Smooth muscle cell (in vitro differentiated cells): ENCODE data around the gene ABCC6. TPM values are rescaled to one million over a fixed set of nuclear protein-coding genes. Genes with fewer than 3 reads are reported as not detected.

Source experiments
- DNase-seq: peaks from one replicate; lab custom pipeline; 2025; ENCODE audit not compliant: unreplicated experiment; lab: John Stamatoyannopoulos, UW
- H2AFZ ChIP-seq: fragments of 200-600 bp; sonication (generic); 2 replicates; pipeline ENCODE4 v1.6.0; 2016; ENCODE audit warnings: antibody characterized with exemption, low read depth, mild to moderate bottlenecking
- H3F3A ChIP-seq: fragments of 200-600 bp; sonication (generic); 2 replicates; pipeline ENCODE4 v1.6.0; 2017; ENCODE audit warnings: antibody characterized with exemption, low read depth
- H3K27ac ChIP-seq: fragments of 200-600 bp; sonication (generic); 2 replicates; pipeline ENCODE4 v1.5.1; 2016; ENCODE audit warnings: low read depth, mild to moderate bottlenecking
- H3K27me3 ChIP-seq: fragments of 200-600 bp; sonication (generic); 2 replicates; pipeline ENCODE4 v1.6.1; 2016; ENCODE audit warnings: low read depth, mild to moderate bottlenecking
- H3K36me3 ChIP-seq: fragments of 200-600 bp; sonication (generic); 2 replicates; pipeline ENCODE4 v1.5.1; 2016; ENCODE audit warnings: low read depth
- H3K4me1 ChIP-seq: fragments of 200-600 bp; sonication (generic); 2 replicates; pipeline ENCODE4 v1.5.1; 2016; ENCODE audit warnings: low read depth
- H3K4me2 ChIP-seq: fragments of 200-600 bp; sonication (generic); 2 replicates; pipeline ENCODE4 v1.6.0; 2016; ENCODE audit warnings: mild to moderate bottlenecking
- H3K4me3 ChIP-seq: fragments of 200-600 bp; sonication (generic); 2 replicates; pipeline ENCODE4 v1.5.1; 2016; ENCODE audit warnings: mild to moderate bottlenecking
- H3K79me2 ChIP-seq: fragments of 200-600 bp; sonication (generic); 2 replicates; pipeline ENCODE4 v1.6.0; 2016; ENCODE audit warnings: low read depth, mild to moderate bottlenecking
- H3K9ac ChIP-seq: fragments of 200-600 bp; sonication (generic); 2 replicates; pipeline ENCODE4 v1.6.0; 2016; ENCODE audit warnings: low read depth
- H3K9me3 ChIP-seq: fragments of 200-600 bp; sonication (generic); replicated peaks from 2 replicates; pipeline ENCODE4 v1.5.1; 2016; ENCODE audit warnings: low read depth
- H4K20me1 ChIP-seq: fragments of 200-600 bp; sonication (generic); 2 replicates; pipeline ENCODE4 v1.6.0; 2016; ENCODE audit warnings: low read depth
- CTCF ChIP-seq: fragments of 200-600 bp; sonication (generic); IDR thresholded peaks from 2 replicates; pipeline ENCODE4 v1.5.1; 2017; ENCODE audit warnings: borderline replicate concordance, mild to moderate bottlenecking, antibody characterized with exemption; ENCODE audit not compliant: insufficient read depth, poor library complexity, severe bottlenecking
- WGBS: methylation state at CpG from one replicate; pipeline ENCODE4 v1.1.7; 2016; ENCODE audit warnings: low lambda C conversion rate; 5-methylcytosine and 5-hydroxymethylcytosine counted together
- polyA plus RNA-seq: library from polyadenylated mRNA; unstranded; fragments of >200 nt; fragmentation: Nextera tagmentation; extraction: Ambion mirVana; gene quantifications from 2 replicates; pipeline ENCODE4 v1.2.1, GENCODE V29; 2016
- total RNA-seq: library from RNA; depleted of rRNA; stranded (reverse); fragments of >200 nt; gene quantifications from 2 replicates; pipeline ENCODE4 v1.2.3, GENCODE V29; 2014

Gene ABCC6
- total and polyA plus RNA-seq, 2 experiments from 2014 or later, result 0.94 to 1.9 TPM

- 86% methylated on average over 4 of the region's 5 CpGs for WGBS
- no peak overlapping the region for H2AFZ ChIP-seq
- H3K9ac ChIP-seq, result no peak overlapping the region
- H3K36me3 ChIP-seq, result no peaks in the 10 kb centered on the region
- H3K4me1 ChIP-seq, result no peaks in the 10 kb centered on the region
- H4K20me1 ChIP-seq, result no peaks in the 10 kb centered on the region
- H3K27me3 ChIP-seq, result no peaks in the 10 kb centered on the region
- no peak overlapping the region for H3K4me3 ChIP-seq
- DNase-seq, result no peak
- H3K27ac ChIP-seq, result no peak overlapping the region
- no peaks in the 10 kb centered on the region for H3K9me3 ChIP-seq
- H3K79me2 ChIP-seq, result no peaks in the 10 kb centered on the region
- no peak for TF ChIP-seq CTCF
- no peak overlapping the region for H3K4me2 ChIP-seq
- H3F3A ChIP-seq, result no peaks in the 10 kb centered on the region
These were observed 32.7 kb downstream of the ABCC6 start for GRCh38 chr16:16190546-16190945.

- H3F3A ChIP-seq, result no peaks in the 10 kb centered on the region
- DNase-seq, result no peak
- H3K36me3 ChIP-seq, result no peaks in the 10 kb centered on the region
- 97% methylated on average over 8 of the region's 8 CpGs for WGBS
- no peaks in the 10 kb centered on the region for H4K20me1 ChIP-seq
- no peaks in the 10 kb centered on the region for H3K27me3 ChIP-seq
- no peak overlapping the region for H3K4me3 ChIP-seq
- H3K9ac ChIP-seq, result no peak overlapping the region
- H3K4me2 ChIP-seq, result no peak overlapping the region
- H3K27ac ChIP-seq, result no peak overlapping the region
- no peaks in the 10 kb centered on the region for H3K9me3 ChIP-seq
- no peaks in the 10 kb centered on the region for H3K79me2 ChIP-seq
- TF ChIP-seq CTCF, result no peak
- no peak overlapping the region for H2AFZ ChIP-seq
- no peaks in the 10 kb centered on the region for H3K4me1 ChIP-seq
These were observed 33.5 kb downstream of the ABCC6 start for GRCh38 chr16:16189842-16190241.

GRCh38 chr16:16188827-16189226, 34.5 kb downstream of the ABCC6 start:
- Histone ChIP-seq H3K4me2 (no peak overlapping the region), H4K20me1 (no peaks in the 10 kb centered on the region), H3K27ac (no peak overlapping the region), H3K4me1 (no peaks in the 10 kb centered on the region), H3K79me2 (no peaks in the 10 kb centered on the region), H2AFZ (no peak overlapping the region), H3K9ac (no peak overlapping the region), H3K9me3 (no peaks in the 10 kb centered on the region), H3F3A (no peaks in the 10 kb centered on the region), H3K4me3 (no peak overlapping the region), H3K36me3 (no peaks in the 10 kb centered on the region), H3K27me3 (no peaks in the 10 kb centered on the region)
- WGBS, result 91% methylated on average over 11 of the region's 13 CpGs
- DNase-seq, result no peak
- TF ChIP-seq CTCF, result no peak

GRCh38 chr16:16186820-16187219, 36.5 kb downstream of the ABCC6 start:
- no peak overlapping the region for H3K9ac ChIP-seq
- TF ChIP-seq CTCF, result no peak
- WGBS, result 96% methylated on average over 10 of the region's 11 CpGs

More at GRCh38 chr16:16186820-16187219, 36.5 kb downstream of the ABCC6 start:
- no peak overlapping the region for H3K4me2 ChIP-seq
- no peaks in the 10 kb centered on the region for H3K27me3 ChIP-seq
- no peak for DNase-seq
- no peaks in the 10 kb centered on the region for H3F3A ChIP-seq
- H4K20me1 ChIP-seq, result no peaks in the 10 kb centered on the region
- no peaks in the 10 kb centered on the region for H3K4me1 ChIP-seq
- no peak overlapping the region for H3K27ac ChIP-seq
- H3K36me3 ChIP-seq, result no peaks in the 10 kb centered on the region
- H3K9me3 ChIP-seq, result no peaks in the 10 kb centered on the region
- no peaks in the 10 kb centered on the region for H3K79me2 ChIP-seq
- no peak overlapping the region for H2AFZ ChIP-seq
- no peak overlapping the region for H3K4me3 ChIP-seq
